Subcutaneous adipose tissue (tissue), 4 donors: ENCODE results near the gene CR2. TPM values are rescaled to one million over a fixed set of nuclear protein-coding genes. Genes with fewer than 3 reads are reported as not detected.

Experiments used
- total RNA-seq, 4 donors: library from RNA; depleted of rRNA; stranded (reverse); fragments of >200 nt; gene quantifications; one replicate each; pipeline ENCODE4 v1.1.0, GENCODE V29; 2016
- TF ChIP-seq, protein P1 (sequence below): fragments of 450-650 bp; IDR thresholded peaks from one replicate; pipeline ENCODE4 v1.5.1; 2016; ENCODE audit warnings: low read depth, mild to moderate bottlenecking, control low read depth, antibody characterized with exemption, moderate library complexity

The CR2 gene
- total RNA-seq, 4 donors from 2014 or later: not detected

- TF ChIP-seq, protein P1, sequence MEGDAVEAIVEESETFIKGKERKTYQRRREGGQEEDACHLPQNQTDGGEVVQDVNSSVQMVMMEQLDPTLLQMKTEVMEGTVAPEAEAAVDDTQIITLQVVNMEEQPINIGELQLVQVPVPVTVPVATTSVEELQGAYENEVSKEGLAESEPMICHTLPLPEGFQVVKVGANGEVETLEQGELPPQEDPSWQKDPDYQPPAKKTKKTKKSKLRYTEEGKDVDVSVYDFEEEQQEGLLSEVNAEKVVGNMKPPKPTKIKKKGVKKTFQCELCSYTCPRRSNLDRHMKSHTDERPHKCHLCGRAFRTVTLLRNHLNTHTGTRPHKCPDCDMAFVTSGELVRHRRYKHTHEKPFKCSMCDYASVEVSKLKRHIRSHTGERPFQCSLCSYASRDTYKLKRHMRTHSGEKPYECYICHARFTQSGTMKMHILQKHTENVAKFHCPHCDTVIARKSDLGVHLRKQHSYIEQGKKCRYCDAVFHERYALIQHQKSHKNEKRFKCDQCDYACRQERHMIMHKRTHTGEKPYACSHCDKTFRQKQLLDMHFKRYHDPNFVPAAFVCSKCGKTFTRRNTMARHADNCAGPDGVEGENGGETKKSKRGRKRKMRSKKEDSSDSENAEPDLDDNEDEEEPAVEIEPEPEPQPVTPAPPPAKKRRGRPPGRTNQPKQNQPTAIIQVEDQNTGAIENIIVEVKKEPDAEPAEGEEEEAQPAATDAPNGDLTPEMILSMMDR: no peak
Measured at GRCh38 chr1:207418351-207418750, 35.8 kb upstream of the CR2 start.

- TF ChIP-seq, protein P1: no peak
Measured at GRCh38 chr1:207420109-207420508, 34.0 kb upstream of the CR2 start.

DNA sequence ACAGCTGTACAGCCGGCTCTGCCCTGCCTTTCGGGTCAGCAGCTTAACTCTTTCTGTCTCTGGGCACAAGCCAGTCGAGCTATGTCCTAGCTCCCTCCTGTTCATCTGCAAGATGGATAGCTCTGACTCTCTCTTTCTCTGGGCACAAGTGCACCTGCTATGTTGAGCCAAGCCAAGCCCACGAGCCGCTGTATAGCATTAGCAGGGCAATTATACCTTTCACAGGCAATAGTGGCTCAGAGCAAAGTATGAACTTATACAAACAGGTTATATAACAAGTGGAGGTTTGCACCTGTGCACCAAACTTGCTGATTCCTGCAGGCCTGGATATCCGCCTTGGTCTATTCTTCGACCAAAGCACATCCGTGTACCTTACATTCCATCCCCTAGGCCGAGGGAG is 33.0 kb upstream of the CR2 start:
- TF ChIP-seq, protein P1: no peak

GRCh38 chr1:207423560-207424292 is 30.4 kb upstream of the CR2 start:
- TF ChIP-seq, protein P1: no peak

DNA sequence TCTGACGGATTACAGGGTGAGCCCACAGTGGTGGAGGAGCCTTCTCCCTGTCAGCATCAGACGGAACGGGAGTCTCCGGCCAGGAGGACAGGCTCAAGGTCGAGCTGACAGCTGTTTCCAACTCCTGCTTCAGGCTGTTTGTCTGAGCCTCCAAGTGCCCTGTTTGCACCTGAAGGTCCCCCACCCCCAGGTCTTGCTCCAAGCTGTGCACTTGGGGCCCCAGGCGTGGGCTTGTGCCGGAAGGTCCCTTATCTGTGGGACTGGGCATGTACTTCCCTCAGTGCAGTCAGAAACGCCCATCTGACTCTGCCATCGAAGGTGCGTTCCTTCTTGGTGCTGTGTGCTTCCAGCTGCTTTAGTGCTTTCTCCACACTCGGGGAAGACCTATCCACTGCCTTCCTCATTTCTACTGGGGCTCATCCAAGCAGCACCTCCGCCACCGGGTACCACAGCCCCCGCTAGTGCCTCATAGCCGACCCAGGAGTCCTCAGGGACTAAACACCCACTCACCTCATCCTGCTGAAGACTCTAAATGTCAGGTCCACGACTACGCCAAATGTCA is 29.5 kb upstream of the CR2 start:
- TF ChIP-seq, protein P1: no peak

DNA sequence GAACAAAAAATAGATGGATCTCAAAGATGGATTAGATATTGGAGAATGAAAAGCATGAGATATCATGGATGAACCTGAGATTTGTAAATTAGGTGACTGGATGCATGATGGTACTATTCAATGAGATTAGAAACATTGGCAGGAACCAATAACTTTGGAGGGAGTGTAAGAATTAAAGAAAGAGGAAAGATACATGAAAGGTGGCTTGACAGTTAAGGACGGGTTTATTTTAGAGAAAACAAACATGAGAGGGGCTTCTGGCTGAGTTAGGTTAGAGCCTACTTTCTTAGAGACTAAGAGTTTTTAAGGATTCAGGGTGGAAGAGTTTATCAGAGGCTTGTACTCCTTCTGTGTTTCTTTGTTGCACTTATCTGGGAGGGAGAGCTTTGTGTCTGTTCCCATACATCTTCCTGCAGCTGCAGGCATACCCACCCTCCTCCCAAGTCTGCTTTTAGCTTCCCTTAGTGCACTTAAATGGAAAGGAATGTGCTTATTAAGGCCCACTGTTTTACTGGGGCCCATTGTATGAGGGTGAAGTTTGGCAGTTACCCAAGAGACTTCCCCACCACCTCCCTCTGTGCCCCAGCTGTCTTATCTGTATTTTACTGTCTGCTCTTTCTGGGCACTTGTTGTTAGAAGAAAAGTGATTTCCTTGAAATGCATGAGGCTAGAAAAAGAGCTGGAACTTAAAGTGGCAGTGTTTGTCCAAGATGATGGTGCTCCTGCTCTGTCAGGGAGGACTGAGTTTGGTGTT is 26.1 kb upstream of the CR2 start:
- TF ChIP-seq, protein P1: no peak

- TF ChIP-seq, protein P1: no peak
Measured at GRCh38 chr1:207428783-207429182, 25.3 kb upstream of the CR2 start.
